GM23338 (cell line): Measurements from ENCODE around the gene N4BP2.

Source experiments
- CTCF ChIP-seq, 2 experiments: fragments of 200-600 bp in 1 of 2; sonication (generic) in 1 of 2; conservative IDR thresholded peaks; 2 replicates each; pipeline versions ENCODE4 v1.5.1 to v1.6.1; 2016 to 2017; ENCODE audit warnings: antibody characterized with exemption in 2 of 2, low read depth in 2 of 2, mild to moderate bottlenecking in 2 of 2, moderate library complexity in 1 of 2
- EZH2phosphoT487 ChIP-seq: fragments of 200-600 bp; sonication (generic); IDR thresholded peaks from one replicate; pipeline ENCODE4 v1.8.1; 2018; ENCODE audit warnings: antibody characterized with exemption; ENCODE audit not compliant: unreplicated experiment

- no peak for TF ChIP-seq EZH2phosphoT487
- TF ChIP-seq CTCF (conservative IDR thresholded peaks at IDR 0.05; ENCODE audit: low read depth in 2 of 2): no peak
Observed at GRCh38 chr4:40173470-40173875, 116.8 kb downstream of the N4BP2 start.
